Spinal cord (tissue), 10 donors: Measurements from ENCODE around the gene GNAQ. TPM values are rescaled to one million over a fixed set of nuclear protein-coding genes. Genes with fewer than 3 reads are reported as not detected.
"Not testable (repeated sequence)": the region's sequence is repeated elsewhere in the genome, so short reads cannot be mapped to it uniquely, and the experiment has no call there.

Source experiments
- DNase-seq, 6 donors: peaks; one replicate each; pipeline versions ENCODE4 v3.0.0 to v3.0.0-alpha.2; 2013 to 2015; ENCODE audit warnings: low spot score in 6 of 6, low read depth in 4 of 6
- H3K27ac ChIP-seq: one replicate; pipeline ENCODE4 v1.5.1; 2013; ENCODE audit warnings: low read depth, low read length, control low read depth
- H3K27me3 ChIP-seq: one replicate; pipeline ENCODE4 v1.6.1; 2013; ENCODE audit warnings: low read length; ENCODE audit not compliant: control insufficient read depth, insufficient read depth
- H3K36me3 ChIP-seq: one replicate; pipeline ENCODE4 v1.6.1; 2013; ENCODE audit warnings: low read length; ENCODE audit not compliant: control insufficient read depth, insufficient read depth
- H3K4me1 ChIP-seq: one replicate; pipeline ENCODE4 v1.6.1; 2013; ENCODE audit warnings: low read length; ENCODE audit not compliant: control insufficient read depth, insufficient read depth
- H3K4me3 ChIP-seq: one replicate; pipeline ENCODE4 v1.5.1; 2013; ENCODE audit warnings: low read depth, low read length, control low read depth
- H3K9me3 ChIP-seq: one replicate; pipeline ENCODE4 v1.6.1; 2013; ENCODE audit warnings: low read length; ENCODE audit not compliant: control insufficient read depth, insufficient read depth
- WGBS: methylation state at CpG from one replicate; pipeline ENCODE4 v1.1.5; 2013; ENCODE audit warnings: missing lambda C conversion rate; ENCODE audit not compliant: insufficient coverage; 5-methylcytosine and 5-hydroxymethylcytosine counted together
- polyA plus RNA-seq, 2 donors: library from polyadenylated mRNA; unstranded; fragments of 120-200 nt; gene quantifications; one replicate each; pipeline ENCODE4 v1.2.1, GENCODE V29; 2013; ENCODE audit not compliant: insufficient read length in 2 of 2
- total RNA-seq, 2 donors: library from RNA; depleted of rRNA in 1 of 2; stranded (reverse); fragments of 120-200 nt in 1 of 2; fragments of >200 nt in 1 of 2; gene quantifications; one replicate each; pipeline versions ENCODE4 v1.2.3 to v1.2.4, GENCODE V29; 2013 to 2014
- donor health status: healthy.

Gene GNAQ
- total and polyA plus RNA-seq, 4 donors = 53.2 to 134 (median 102) TPM

- Histone ChIP-seq H3K4me3 (no peak overlapping the region), H3K27ac (no peak overlapping the region), H3K9me3 (no peaks in the 10 kb centered on the region), H3K27me3 (no peaks in the 10 kb centered on the region), H3K4me1 (peaks cover 9% of the 10 kb centered on the region), H3K36me3 (no peaks in the 10 kb centered on the region)
- no peak for DNase-seq
- WGBS = 95% methylated on average over 3 of the region's 8 CpGs
Observed at GRCh38 chr9:77881111-77881510, 150.5 kb downstream of the GNAQ start.

GRCh38 chr9:77879437-77879943 lies 152.1 kb downstream of the GNAQ start:
- WGBS = 72% methylated on average over 2 of the region's 8 CpGs

GRCh38 chr9:77878793-77879192 lies 152.8 kb downstream of the GNAQ start:
- not testable (repeated sequence) for DNase-seq, H3K36me3 ChIP-seq, H3K9me3 ChIP-seq, H3K4me3 ChIP-seq, H3K27me3 ChIP-seq, H3K4me1 ChIP-seq, H3K27ac ChIP-seq
- WGBS = no CpG with 5 or more reads among the region's 5 CpGs

More at GRCh38 chr9:77879437-77879943, 152.1 kb downstream of the GNAQ start:
- Histone ChIP-seq H3K27ac (no peak overlapping the region), H3K36me3 (no peaks in the 10 kb centered on the region), H3K4me1 (peaks cover 5% of the 10 kb centered on the region), H3K27me3 (no peaks in the 10 kb centered on the region), H3K9me3 (no peaks in the 10 kb centered on the region), H3K4me3 (no peak overlapping the region)
- DNase-seq = no peak

- WGBS = no CpG with 5 or more reads among the region's 1 CpG
- H3K36me3 ChIP-seq = no peaks in the 10 kb centered on the region
- no peaks in the 10 kb centered on the region for H3K9me3 ChIP-seq
- H3K27me3 ChIP-seq = no peaks in the 10 kb centered on the region
- H3K27ac ChIP-seq = no peak overlapping the region
- peaks cover 8% of the 10 kb centered on the region for H3K4me1 ChIP-seq
- no peak overlapping the region for H3K4me3 ChIP-seq
- no peak for DNase-seq
Observed at GRCh38 chr9:77877976-77878375, 153.6 kb downstream of the GNAQ start.

- Histone ChIP-seq H3K27me3 (no peaks in the 10 kb centered on the region), H3K36me3 (no peaks in the 10 kb centered on the region), H3K27ac (no peak overlapping the region), H3K9me3 (no peaks in the 10 kb centered on the region), H3K4me1 (peaks cover 8% of the 10 kb centered on the region), H3K4me3 (no peak overlapping the region)
- no CpG with 5 or more reads among the region's 3 CpGs for WGBS
- no peak for DNase-seq
Observed at GRCh38 chr9:77876590-77876989, 155.0 kb downstream of the GNAQ start.

GRCh38 chr9:77876091-77876490 lies 155.5 kb downstream of the GNAQ start:
- peak in 3 of 6 donors; percentile 19 to 76 (median 64) for DNase-seq
- H3K27ac ChIP-seq = no peak overlapping the region
- WGBS = 0% methylated on average over 1 of the region's 2 CpGs
- H3K9me3 ChIP-seq = no peaks in the 10 kb centered on the region
- peaks cover 5% of the 10 kb centered on the region for H3K4me1 ChIP-seq
- H3K4me3 ChIP-seq = no peak overlapping the region
- H3K27me3 ChIP-seq = no peaks in the 10 kb centered on the region
- no peaks in the 10 kb centered on the region for H3K36me3 ChIP-seq

- Histone ChIP-seq H3K4me3 (no peak overlapping the region), H3K27me3 (no peaks in the 10 kb centered on the region), H3K4me1 (peaks cover 3% of the 10 kb centered on the region), H3K36me3 (no peaks in the 10 kb centered on the region), H3K9me3 (no peaks in the 10 kb centered on the region), H3K27ac (no peak overlapping the region)
- no CpG with 5 or more reads among the region's 3 CpGs for WGBS
- peak in 1 of 6 donors; percentile 87 for DNase-seq
Observed at GRCh38 chr9:77872863-77873262, 158.7 kb downstream of the GNAQ start.

GRCh38 chr9:77872177-77872576 lies 159.4 kb downstream of the GNAQ start:
- no peaks in the 10 kb centered on the region for H3K36me3 ChIP-seq
- H3K9me3 ChIP-seq = no peaks in the 10 kb centered on the region
- no peak overlapping the region for H3K4me3 ChIP-seq
- no peak for DNase-seq
- H3K27me3 ChIP-seq = no peaks in the 10 kb centered on the region
- H3K27ac ChIP-seq = no peak overlapping the region
- H3K4me1 ChIP-seq = peaks cover 3% of the 10 kb centered on the region

- Histone ChIP-seq H3K4me3 (no peak overlapping the region), H3K9me3 (no peaks in the 10 kb centered on the region), H3K27ac (no peak overlapping the region), H3K4me1 (peaks cover 3% of the 10 kb centered on the region), H3K27me3 (no peaks in the 10 kb centered on the region), H3K36me3 (no peaks in the 10 kb centered on the region)
- no peak for DNase-seq
- WGBS = no CpG with 5 or more reads among the region's 1 CpG
Observed at GRCh38 chr9:77871483-77871882, 160.1 kb downstream of the GNAQ start.

- Histone ChIP-seq H3K27ac (no peak overlapping the region), H3K9me3 (peaks cover 5% of the 10 kb centered on the region), H3K36me3 (no peaks in the 10 kb centered on the region), H3K27me3 (no peaks in the 10 kb centered on the region), H3K4me1 (no peaks in the 10 kb centered on the region), H3K4me3 (no peak overlapping the region)
- WGBS = 40% methylated on average over 1 of the region's 1 CpG
- no peak for DNase-seq
Observed at GRCh38 chr9:77866878-77867277, 164.7 kb downstream of the GNAQ start.
